Ovary (tissue), 9 donors: ENCODE measurements around the gene PCBP2. TPM values are rescaled to one million over a fixed set of nuclear protein-coding genes. Genes with fewer than 3 reads are reported as not detected.
"Not testable (repeated sequence)": the region's sequence is repeated elsewhere in the genome, so short reads cannot be mapped to it uniquely, and the experiment has no call there.

Experiments used
- DNase-seq, 5 donors: peaks; one replicate each; pipeline ENCODE4 v3.0.0-alpha.2; 2019 to 2020
- H3K27ac ChIP-seq, 2 donors: fragments of 200-600 bp; one replicate each; pipeline versions ENCODE4 v1.5.1 to v1.8.0; 2019 to 2022
- H3K27me3 ChIP-seq: fragments of 200-600 bp; one replicate; pipeline ENCODE4 v1.8.0; 2022
- H3K36me3 ChIP-seq: fragments of 200-600 bp; sonication (generic); one replicate; pipeline ENCODE4 v1.5.1; 2019
- H3K4me1 ChIP-seq: one replicate; pipeline ENCODE4 v1.8.1; 2013; ENCODE audit warnings: mild to moderate bottlenecking, moderate library complexity; ENCODE audit not compliant: insufficient read depth
- H3K4me3 ChIP-seq: fragments of 200-600 bp; sonication (generic); one replicate; pipeline ENCODE4 v1.5.1; 2017
- H3K9me3 ChIP-seq, 2 donors: fragments of 200-600 bp in 1 of 2; sonication (generic) in 1 of 2; one replicate each; pipeline versions ENCODE4 v1.5.1 to v1.8.1; 2013 to 2019; ENCODE audit warnings: mild to moderate bottlenecking in 1 of 2, moderate library complexity in 1 of 2
- EP300 ChIP-seq: sonication (generic); formaldehyde crosslinking; IDR thresholded peaks from one replicate; pipeline ENCODE4 v1.6.1; 2017; ENCODE audit warnings: antibody characterized with exemption
- POLR2A ChIP-seq: fragments of 450-650 bp; IDR thresholded peaks from one replicate; pipeline ENCODE4 v1.6.1; 2017; ENCODE audit warnings: antibody characterized with exemption, mild to moderate bottlenecking, moderate library complexity
- WGBS, 3 donors: extraction: QIAGEN DNeasy Blood & Tissue Kit in 1 of 3; methylation state at CpG; one replicate each; pipeline versions ENCODE4 v1.1.5 to v1.1.7; 2013 to 2017; 5-methylcytosine and 5-hydroxymethylcytosine counted together
- intact Hi-C, 4 donors: fragments of 100-400 bp; cut with DNase I; formaldehyde crosslinking; loops; one replicate each; pipeline versions ENCODE4 v1.11.0 to v1.15.1; 2022 to 2023
- polyA plus RNA-seq, 2 donors: library from polyadenylated mRNA; stranded (reverse); fragments of 200-250 nt in 1 of 2; fragments of 350-450 nt in 1 of 2; fragmentation: Illumina TruSeq in 1 of 2; extraction: RNeasy Lipid Tissue Mini Kit (QIAGEN cat#74804) in 1 of 2; gene quantifications; one replicate each; pipeline ENCODE4 v1.2.3, GENCODE V29; 2013 to 2014
- total RNA-seq, 7 donors: library from RNA; depleted of rRNA in 2 of 7; stranded (reverse); fragments of >200 nt in 2 of 7; fragmentation: NEBNext Ultra II Directional in 3 of 7; extraction: Animal tissue kit (Norgen Biotek cat#: 25700) in 3 of 7; gene quantifications; one replicate each; pipeline versions ENCODE4 v1.1.0 to v1.2.4, GENCODE V29; 2016 to 2023
- TF ChIP-seq, protein P1 (sequence below), 3 donors: fragments of 450-650 bp in 2 of 3; fragments of 200-600 bp in 1 of 3; IDR thresholded peaks; one replicate each; pipeline versions ENCODE4 v1.5.1 to v1.8.0; 2016 to 2022; ENCODE audit warnings: antibody characterized with exemption in 3 of 3, mild to moderate bottlenecking in 1 of 3
- donor health status: DM: no; HTN: no; CAD: no; lungs with moderate emphysema.
- donor health status: DM: no; HTN: no; CAD: no.
- donor health status: Bipolar disorder and iron deficiency.
- donor health status: DM: yes; HTN: yes; CAD: no.
- donor health status: DM: no; HTN: no; CAD: no.
- donor health status: DM: yes; HTN: yes; CAD: no.

Gene PCBP2
- total and polyA plus RNA-seq, 9 donors = 413 to 1,354 (median 948) TPM

DNA sequence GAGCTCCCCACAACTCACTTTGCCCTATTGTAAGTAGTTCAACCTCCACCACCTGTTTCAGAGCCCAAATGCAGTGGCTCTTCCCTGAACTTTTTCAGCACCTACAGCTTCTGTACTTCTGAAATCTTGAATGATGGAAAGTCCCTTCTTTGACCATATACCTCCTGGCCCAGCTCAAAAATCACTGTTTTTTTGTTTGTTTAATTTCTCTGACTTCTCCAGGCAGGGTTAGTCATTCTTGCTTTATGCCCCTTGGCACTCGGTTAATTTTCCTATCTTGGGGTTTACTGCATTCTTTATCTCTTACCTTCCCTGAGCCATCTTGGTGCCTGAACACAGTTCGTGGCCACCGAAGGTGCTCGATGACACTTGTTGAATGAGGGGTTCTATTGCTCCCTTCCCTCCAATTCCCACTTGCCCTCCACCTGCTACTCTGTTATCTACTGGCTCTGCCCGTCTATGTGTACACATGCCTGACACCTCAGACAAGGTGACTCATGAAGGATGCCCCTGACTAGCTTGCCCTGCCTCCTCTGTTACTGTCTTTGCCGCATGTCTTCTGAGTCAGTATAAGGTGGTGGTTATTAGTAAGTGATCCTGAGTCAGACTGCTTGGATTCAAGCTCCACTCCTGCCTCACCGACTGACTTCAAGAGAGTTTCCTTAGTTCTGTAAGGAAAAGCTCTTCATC lies 23.9 kb upstream of the PCBP2 start:
- intact Hi-C loops = no loop called here
- 77 to 81% (median 78%) methylated on average over 7 of the region's 7 CpGs for WGBS, 3 donors
- peak overlapping the region in 1 of 2 donors; percentile 4 for H3K27ac ChIP-seq
- no peaks in the 10 kb centered on the region for H3K27me3 ChIP-seq
- TF ChIP-seq, protein P1, sequence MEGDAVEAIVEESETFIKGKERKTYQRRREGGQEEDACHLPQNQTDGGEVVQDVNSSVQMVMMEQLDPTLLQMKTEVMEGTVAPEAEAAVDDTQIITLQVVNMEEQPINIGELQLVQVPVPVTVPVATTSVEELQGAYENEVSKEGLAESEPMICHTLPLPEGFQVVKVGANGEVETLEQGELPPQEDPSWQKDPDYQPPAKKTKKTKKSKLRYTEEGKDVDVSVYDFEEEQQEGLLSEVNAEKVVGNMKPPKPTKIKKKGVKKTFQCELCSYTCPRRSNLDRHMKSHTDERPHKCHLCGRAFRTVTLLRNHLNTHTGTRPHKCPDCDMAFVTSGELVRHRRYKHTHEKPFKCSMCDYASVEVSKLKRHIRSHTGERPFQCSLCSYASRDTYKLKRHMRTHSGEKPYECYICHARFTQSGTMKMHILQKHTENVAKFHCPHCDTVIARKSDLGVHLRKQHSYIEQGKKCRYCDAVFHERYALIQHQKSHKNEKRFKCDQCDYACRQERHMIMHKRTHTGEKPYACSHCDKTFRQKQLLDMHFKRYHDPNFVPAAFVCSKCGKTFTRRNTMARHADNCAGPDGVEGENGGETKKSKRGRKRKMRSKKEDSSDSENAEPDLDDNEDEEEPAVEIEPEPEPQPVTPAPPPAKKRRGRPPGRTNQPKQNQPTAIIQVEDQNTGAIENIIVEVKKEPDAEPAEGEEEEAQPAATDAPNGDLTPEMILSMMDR (IDR thresholded peaks at IDR 0.05) = no peak
- TF ChIP-seq POLR2A (no peak), EP300 (no peak)
- DNase-seq = peak in 1 of 5 donors; percentile 17
- H3K9me3 ChIP-seq = no peaks in the 10 kb centered on the region
- H3K4me1 ChIP-seq = peaks cover 18% of the 10 kb centered on the region
- no peak overlapping the region for H3K4me3 ChIP-seq
- H3K36me3 ChIP-seq = no peaks in the 10 kb centered on the region

DNA sequence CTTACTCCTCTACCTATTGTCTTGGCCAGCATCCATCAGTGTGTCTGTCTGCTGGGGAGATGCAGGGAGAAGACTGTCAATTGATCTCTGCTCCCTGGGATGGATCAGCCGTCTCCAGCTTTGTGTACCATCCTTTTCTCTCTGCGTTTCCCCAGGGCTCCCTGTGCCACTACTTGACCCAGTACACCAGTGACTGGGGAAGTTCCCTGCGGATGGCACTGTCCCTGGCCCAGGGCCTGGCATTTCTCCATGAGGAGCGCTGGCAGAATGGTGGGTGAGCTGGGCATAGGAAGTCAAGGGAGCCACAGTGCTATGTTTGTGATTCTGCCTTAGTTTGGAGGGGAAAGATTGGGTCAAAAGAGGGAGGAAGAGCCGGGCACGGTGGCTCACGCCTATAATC lies 23.2 kb upstream of the PCBP2 start:
- Histone ChIP-seq H3K4me3 (no peak overlapping the region), H3K9me3 (no peaks in the 10 kb centered on the region), H3K27me3 (no peaks in the 10 kb centered on the region), H3K4me1 (peaks cover 17% of the 10 kb centered on the region), H3K27ac (no peak overlapping the region), H3K36me3 (no peaks in the 10 kb centered on the region)
- intact Hi-C loops = no loop called here
- WGBS, 3 donors = 69 to 88% (median 82%) methylated on average over 7 of the region's 7 CpGs
- DNase-seq = peak in 1 of 5 donors; percentile 31
- TF ChIP-seq, protein P1 (IDR thresholded peaks at IDR 0.05) = no peak
- TF ChIP-seq EP300 (no peak), POLR2A (no peak)

DNA sequence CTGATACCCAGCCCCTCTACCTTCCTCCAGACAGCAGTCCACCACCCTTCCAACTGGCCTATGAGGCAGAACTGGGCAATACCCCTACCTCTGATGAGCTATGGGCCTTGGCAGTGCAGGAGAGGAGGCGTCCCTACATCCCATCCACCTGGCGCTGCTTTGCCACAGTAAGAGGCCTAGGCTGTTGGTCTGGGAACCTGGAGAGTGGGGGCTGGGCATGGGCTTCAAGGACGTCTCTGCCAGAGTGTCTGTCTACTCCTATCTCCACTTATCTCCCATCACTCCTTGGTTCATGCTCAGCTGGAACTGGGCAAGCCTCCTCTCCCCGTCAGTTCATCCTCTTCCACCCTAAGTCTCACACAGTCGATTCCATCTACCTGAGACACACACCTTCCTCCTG lies 21.8 kb upstream of the PCBP2 start:
- Histone ChIP-seq H3K27ac (no peak overlapping the region), H3K9me3 (no peaks in the 10 kb centered on the region), H3K4me1 (peaks cover 9% of the 10 kb centered on the region), H3K27me3 (no peaks in the 10 kb centered on the region), H3K36me3 (no peaks in the 10 kb centered on the region), H3K4me3 (no peak overlapping the region)
- peak in 1 of 5 donors; percentile 23 for DNase-seq
- TF ChIP-seq POLR2A (no peak), EP300 (no peak)
- TF ChIP-seq, protein P1 (IDR thresholded peaks at IDR 0.05) = no peak
- intact Hi-C loops = no loop called here
- 79 to 83% (median 79%) methylated on average over 5 of the region's 5 CpGs for WGBS, 3 donors

DNA sequence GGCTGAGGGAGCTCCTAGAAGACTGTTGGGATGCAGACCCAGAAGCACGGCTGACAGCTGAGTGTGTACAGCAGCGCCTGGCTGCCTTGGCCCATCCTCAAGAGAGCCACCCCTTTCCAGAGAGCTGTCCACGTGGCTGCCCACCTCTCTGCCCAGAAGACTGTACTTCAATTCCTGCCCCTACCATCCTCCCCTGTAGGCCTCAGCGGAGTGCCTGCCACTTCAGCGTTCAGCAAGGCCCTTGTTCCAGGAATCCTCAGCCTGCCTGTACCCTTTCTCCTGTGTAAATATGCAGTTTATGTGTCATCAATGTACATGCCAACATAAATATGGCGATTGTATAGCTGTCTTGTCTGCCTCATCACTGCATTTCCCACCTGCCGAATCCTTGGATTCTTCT lies 20.7 kb upstream of the PCBP2 start:
- Histone ChIP-seq H3K9me3 (no peaks in the 10 kb centered on the region), H3K4me3 (no peak overlapping the region), H3K36me3 (no peaks in the 10 kb centered on the region), H3K4me1 (peaks cover 2% of the 10 kb centered on the region), H3K27ac (no peak overlapping the region), H3K27me3 (no peaks in the 10 kb centered on the region)
- TF ChIP-seq, protein P1 (IDR thresholded peaks at IDR 0.05) = no peak
- no peak for TF ChIP-seq POLR2A
- TF ChIP-seq EP300 = no peak
- peak in 1 of 5 donors; percentile 23 for DNase-seq
- 71 to 77% (median 76%) methylated on average over 7 of the region's 7 CpGs for WGBS, 3 donors
- intact Hi-C loops = no loop called here

DNA sequence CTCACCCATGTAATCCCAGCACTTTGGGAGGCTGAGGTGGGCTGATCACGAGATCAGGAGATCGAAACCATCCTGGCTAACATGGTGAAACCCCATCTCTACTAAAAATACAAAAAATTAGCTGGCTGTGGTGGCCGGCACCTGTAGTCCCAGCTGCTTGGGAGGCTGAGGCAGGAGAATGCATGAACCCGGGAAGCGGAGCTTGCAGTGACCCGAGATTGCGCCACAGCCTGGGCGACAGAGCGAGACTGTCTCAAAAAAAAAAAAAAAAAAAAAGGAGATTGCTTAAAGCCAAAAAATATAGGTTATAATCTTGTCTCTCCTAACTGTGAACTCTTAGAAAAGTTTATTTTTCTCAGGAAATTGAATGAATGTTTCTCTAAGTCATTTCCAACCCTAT lies 16.6 kb upstream of the PCBP2 start:
- H3K36me3 ChIP-seq, H3K27me3 ChIP-seq, H3K4me3 ChIP-seq, intact Hi-C loops, DNase-seq, H3K9me3 ChIP-seq, H3K27ac ChIP-seq, H3K4me1 ChIP-seq: not testable (repeated sequence)
- WGBS, 3 donors = 93 to 95% (median 93%) methylated on average over 9 of the region's 9 CpGs

DNA sequence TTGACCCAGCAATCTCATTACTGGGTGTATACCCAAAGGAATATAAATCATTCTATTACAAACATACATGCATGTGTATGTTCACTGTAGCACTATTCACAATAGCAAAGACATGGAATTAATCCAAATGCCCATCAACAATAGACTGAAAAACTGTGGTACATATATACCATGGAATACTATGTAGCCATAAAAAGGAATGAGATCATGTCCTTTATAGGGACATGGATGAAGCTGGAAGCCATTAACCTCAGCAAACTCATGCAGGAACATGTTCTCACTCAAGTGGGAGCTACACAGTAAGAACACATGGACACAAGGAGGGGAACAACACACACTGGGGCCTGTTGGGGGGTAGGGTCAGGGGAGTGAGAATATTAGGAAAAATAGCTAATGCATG lies 12.3 kb upstream of the PCBP2 start:
- intact Hi-C loops, H3K9me3 ChIP-seq, H3K4me3 ChIP-seq, H3K36me3 ChIP-seq, H3K4me1 ChIP-seq, H3K27ac ChIP-seq, DNase-seq, H3K27me3 ChIP-seq: not testable (repeated sequence)
